ENCODE measurements around the gene NFE2L2. TPM values are rescaled to one million over a fixed set of nuclear protein-coding genes. Genes with fewer than 3 reads are reported as not detected.

The NFE2L2 gene
- total RNA-seq, 4 donors from 2014 or later, result 33.0 to 93.3 (median 59.1) TPM

DNA sequence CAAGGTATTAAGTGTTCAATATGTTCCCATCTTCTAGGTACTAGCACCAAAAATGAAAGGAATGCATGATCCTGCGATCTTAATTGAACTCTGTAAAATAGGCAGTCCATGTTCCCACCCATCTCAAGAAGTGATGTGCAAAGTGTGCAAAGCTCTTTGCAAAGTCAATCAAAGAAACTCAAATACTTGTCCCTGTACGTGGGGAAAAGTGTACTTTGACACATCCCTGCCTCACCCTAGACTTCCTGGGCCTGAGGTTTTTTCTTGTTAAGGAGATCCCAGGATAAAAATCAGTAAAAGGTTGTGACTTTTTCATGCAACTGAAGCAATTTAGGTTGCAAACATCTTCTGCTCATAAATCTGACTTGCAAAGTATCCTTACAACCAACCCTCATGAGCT lies 26.6 kb downstream of the NFE2L2 start:
- in situ Hi-C loops (cut with MboI; ENCODE audit: low sequenced_read_pairs in 4 of 4) (no loop called here), intact Hi-C loops (cut with DNase I; ENCODE audit: low total_unique reads) (no loop called here)
- DNase-seq (no peak), ATAC-seq (no peak)
- TF ChIP-seq, protein P1, sequence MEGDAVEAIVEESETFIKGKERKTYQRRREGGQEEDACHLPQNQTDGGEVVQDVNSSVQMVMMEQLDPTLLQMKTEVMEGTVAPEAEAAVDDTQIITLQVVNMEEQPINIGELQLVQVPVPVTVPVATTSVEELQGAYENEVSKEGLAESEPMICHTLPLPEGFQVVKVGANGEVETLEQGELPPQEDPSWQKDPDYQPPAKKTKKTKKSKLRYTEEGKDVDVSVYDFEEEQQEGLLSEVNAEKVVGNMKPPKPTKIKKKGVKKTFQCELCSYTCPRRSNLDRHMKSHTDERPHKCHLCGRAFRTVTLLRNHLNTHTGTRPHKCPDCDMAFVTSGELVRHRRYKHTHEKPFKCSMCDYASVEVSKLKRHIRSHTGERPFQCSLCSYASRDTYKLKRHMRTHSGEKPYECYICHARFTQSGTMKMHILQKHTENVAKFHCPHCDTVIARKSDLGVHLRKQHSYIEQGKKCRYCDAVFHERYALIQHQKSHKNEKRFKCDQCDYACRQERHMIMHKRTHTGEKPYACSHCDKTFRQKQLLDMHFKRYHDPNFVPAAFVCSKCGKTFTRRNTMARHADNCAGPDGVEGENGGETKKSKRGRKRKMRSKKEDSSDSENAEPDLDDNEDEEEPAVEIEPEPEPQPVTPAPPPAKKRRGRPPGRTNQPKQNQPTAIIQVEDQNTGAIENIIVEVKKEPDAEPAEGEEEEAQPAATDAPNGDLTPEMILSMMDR (IDR thresholded peaks at IDR 0.05 in 4 of 5, conservative IDR thresholded peaks at IDR 0.05 in 1 of 5), result no peak
- TF ChIP-seq POLR2A (IDR thresholded peaks at IDR 0.05), result no peak
- H3K27ac ChIP-seq, result peak overlapping the region; percentile 78 to 83 (median 82)
- peaks cover 0 to 4% of the 10 kb centered on the region in 2 donors for H3K36me3 ChIP-seq
- H3K4me1 ChIP-seq, result peaks cover 90 to 96% of the 10 kb centered on the region in 2 donors
- H3K9me3 ChIP-seq, result no peaks in the 10 kb centered on the region
- H3K27me3 ChIP-seq, result no peaks in the 10 kb centered on the region
- no peak overlapping the region for H3K4me3 ChIP-seq

DNA sequence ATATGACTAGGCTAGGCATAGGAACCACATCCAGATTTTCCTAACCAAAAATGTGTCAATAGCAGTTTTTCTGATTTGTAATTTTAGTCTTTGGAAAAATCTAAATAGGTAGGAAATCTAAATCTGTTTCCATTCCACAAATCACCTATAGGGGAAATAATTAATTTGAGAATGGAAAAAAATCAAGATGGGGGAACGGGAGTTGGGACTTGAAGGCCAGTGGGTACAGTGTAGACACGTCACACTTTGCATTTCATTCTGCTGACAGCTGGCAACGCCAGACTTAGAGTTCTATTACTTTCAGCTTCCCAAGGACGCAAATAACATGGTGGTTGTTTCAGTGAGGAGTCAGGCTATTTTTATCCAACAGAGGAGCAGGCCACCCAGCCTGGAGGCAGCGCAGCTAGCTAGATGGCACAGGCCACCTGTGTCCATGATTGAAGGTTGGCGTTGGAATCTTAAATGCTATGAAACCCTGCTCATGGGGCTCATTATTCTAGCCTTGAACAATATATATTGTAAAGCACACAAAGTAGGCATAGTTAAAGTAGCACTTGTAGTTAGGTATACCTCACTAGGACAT lies 28.6 kb downstream of the NFE2L2 start:
- peak; percentile 89 to 91 for ATAC-seq
- Histone ChIP-seq H3K9me3 (no peaks in the 10 kb centered on the region), H3K36me3 (peaks cover 0 to 24% of the 10 kb centered on the region in 2 donors), H3K27ac (peak overlapping the region; percentile 78 to 83 (median 80)), H3K4me1 (peaks cover 81 to 88% of the 10 kb centered on the region in 2 donors), H3K4me3 (no peak overlapping the region), H3K27me3 (no peaks in the 10 kb centered on the region)
- TF ChIP-seq POLR2A (IDR thresholded peaks at IDR 0.05), result no peak
- TF ChIP-seq, protein P1 (IDR thresholded peaks at IDR 0.05 in 4 of 5, conservative IDR thresholded peaks at IDR 0.05 in 1 of 5), result peak in 2 of 5 experiments; percentile 14 to 22
- DNase-seq, result peak; percentile 49 to 83
- in situ Hi-C loops (cut with MboI; ENCODE audit: low sequenced_read_pairs in 4 of 4), result no loop called here
- intact Hi-C loops (cut with DNase I; ENCODE audit: low total_unique reads), result no loop called here

DNA sequence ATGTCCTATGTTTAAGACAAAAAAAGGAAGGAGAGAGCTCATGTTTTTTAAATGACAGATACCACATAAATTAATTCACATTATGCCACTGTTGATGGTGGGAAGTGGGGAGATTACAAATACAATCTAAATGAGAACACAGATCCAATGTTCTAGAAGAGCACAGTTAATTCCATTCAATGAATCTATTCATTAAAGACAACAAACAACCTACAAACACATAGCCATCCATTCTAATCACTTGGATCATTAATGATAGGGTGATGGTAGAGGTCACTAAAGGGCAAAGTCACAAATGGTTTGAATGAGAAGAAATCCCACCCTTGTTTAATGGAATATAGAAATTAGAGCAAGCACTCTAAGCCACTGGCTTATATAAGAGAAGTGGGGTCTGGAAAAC lies 30.3 kb downstream of the NFE2L2 start:
- DNase-seq, result no peak
- Histone ChIP-seq H3K4me3 (no peak overlapping the region), H3K36me3 (peaks cover 0 to 41% of the 10 kb centered on the region in 2 donors), H3K4me1 (peaks cover 70 to 74% of the 10 kb centered on the region in 2 donors), H3K27me3 (no peaks in the 10 kb centered on the region), H3K9me3 (no peaks in the 10 kb centered on the region), H3K27ac (peak overlapping the region; percentile 78 to 83 (median 80))
- TF ChIP-seq, protein P1 (IDR thresholded peaks at IDR 0.05 in 4 of 5, conservative IDR thresholded peaks at IDR 0.05 in 1 of 5), result no peak
- TF ChIP-seq POLR2A (IDR thresholded peaks at IDR 0.05), result no peak
- no peak for ATAC-seq
- in situ Hi-C loops (cut with MboI; ENCODE audit: low sequenced_read_pairs in 4 of 4), result no loop called here
- intact Hi-C loops (cut with DNase I; ENCODE audit: low total_unique reads), result no loop called here

DNA sequence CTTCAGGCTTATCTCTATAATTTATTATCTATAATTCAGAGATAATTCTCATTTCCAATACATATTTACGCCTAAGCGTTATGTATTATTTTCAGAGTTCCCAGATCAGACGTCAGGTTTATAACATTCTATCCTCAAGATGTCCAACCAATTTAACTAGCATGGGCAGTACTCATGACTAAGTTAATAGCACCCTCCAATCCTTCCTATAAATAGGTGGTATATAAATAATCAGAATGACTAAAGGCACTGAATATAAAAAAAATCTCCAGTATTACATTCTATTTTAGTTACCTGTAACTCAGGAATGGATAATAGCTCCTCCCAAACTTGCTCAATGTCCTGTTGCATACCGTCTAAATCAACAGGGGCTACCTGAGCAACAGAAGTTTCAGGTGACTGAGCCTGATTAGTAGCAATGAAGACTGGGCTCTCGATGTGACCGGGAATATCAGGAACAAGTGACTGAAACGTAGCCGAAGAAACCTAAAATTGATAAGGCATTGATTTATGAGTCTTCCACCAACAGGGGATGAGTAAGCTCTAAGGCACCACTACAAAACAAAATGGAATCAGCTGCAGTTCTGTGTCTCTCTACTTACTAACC lies 32.3 kb downstream of the NFE2L2 start:
- intact Hi-C loops (cut with DNase I; ENCODE audit: low total_unique reads) (no loop called here), in situ Hi-C loops (cut with MboI; ENCODE audit: low sequenced_read_pairs in 4 of 4) (no loop called here)
- H3K4me3 ChIP-seq, result no peak overlapping the region
- peaks cover 0 to 45% of the 10 kb centered on the region in 2 donors for H3K36me3 ChIP-seq
- no peaks in the 10 kb centered on the region for H3K9me3 ChIP-seq
- DNase-seq (no peak), ATAC-seq (no peak)
- no peaks in the 10 kb centered on the region for H3K27me3 ChIP-seq
- peaks cover 49 to 55% of the 10 kb centered on the region in 2 donors for H3K4me1 ChIP-seq
- TF ChIP-seq POLR2A (IDR thresholded peaks at IDR 0.05), result no peak
- TF ChIP-seq, protein P1 (IDR thresholded peaks at IDR 0.05 in 4 of 5, conservative IDR thresholded peaks at IDR 0.05 in 1 of 5), result no peak
- H3K27ac ChIP-seq, result peak overlapping the region; percentile 63 to 83 (median 79)

Data from gastrocnemius medialis (tissue), 4 donors.